CD14-positive monocyte (primary cell): ENCODE data around the gene FBXW2. TPM values are rescaled to one million over a fixed set of nuclear protein-coding genes. Genes with fewer than 3 reads are reported as not detected.
A peak's percentile ranks its signal among the peaks of the same experiment; 100 is the strongest.

ENCODE experiments used
- DNase-seq, 3 donors: peaks; one replicate each; pipeline ENCODE4 v3.0.0-alpha.2; 2011 to 2022
- H2AFZ ChIP-seq: 2 replicates; pipeline ENCODE4 v1.6.0; 2012; ENCODE audit warnings: mild to moderate bottlenecking, low read depth, low read length, inconsistent platforms; ENCODE audit not compliant: insufficient read depth, poor library complexity, severe bottlenecking
- H3K27ac ChIP-seq, 2 donors: 1 replicate in 1 of 2; 2 replicates in 1 of 2; pipeline ENCODE4 v1.5.1; 2012 to 2013; ENCODE audit warnings: low read length in 2 of 2, control low read depth in 1 of 2, inconsistent platforms in 1 of 2, low read depth in 1 of 2, mild to moderate bottlenecking in 1 of 2
- H3K27me3 ChIP-seq, 2 donors: one replicate each; pipeline versions ENCODE4 v1.6.0 to v1.6.1; 2011 to 2013; ENCODE audit warnings: low read length in 2 of 2; ENCODE audit not compliant: control insufficient read depth in 2 of 2, insufficient read depth in 2 of 2
- H3K36me3 ChIP-seq, 2 donors: replicated peaks in 1 of 2; 1 replicate in 1 of 2; 2 replicates in 1 of 2; pipeline versions ENCODE4 v1.5.1 to v1.6.1; 2012 to 2013; ENCODE audit warnings: low read length in 2 of 2, control low read depth in 1 of 2, inconsistent platforms in 1 of 2, mild to moderate bottlenecking in 1 of 2; ENCODE audit not compliant: insufficient read depth in 2 of 2, control insufficient read depth in 1 of 2
- H3K4me1 ChIP-seq, 2 donors: 1 replicate in 1 of 2; 2 replicates in 1 of 2; pipeline versions ENCODE4 v1.5.1 to v1.6.1; 2012 to 2013; ENCODE audit warnings: low read length in 2 of 2, control low read depth in 1 of 2, inconsistent platforms in 1 of 2, mild to moderate bottlenecking in 1 of 2, moderate library complexity in 1 of 2; ENCODE audit not compliant: insufficient read depth in 2 of 2, control insufficient read depth in 1 of 2
- H3K4me2 ChIP-seq: replicated peaks from 2 replicates; pipeline ENCODE3; 2012; ENCODE audit warnings: low read length, moderate library complexity, mild to moderate bottlenecking; ENCODE audit not compliant: poor library complexity, severe bottlenecking; ENCODE audit errors: extremely low read depth
- H3K4me3 ChIP-seq, 3 experiments: fragments of 200-600 bp in 1 of 3; sonication (generic) in 1 of 3; replicated peaks in 1 of 3; 1 replicate in 2 of 3; 2 replicates in 1 of 3; pipeline ENCODE4 v1.5.1; 2011 to 2013; ENCODE audit warnings: low read length in 3 of 3, mild to moderate bottlenecking in 3 of 3, control low read depth in 2 of 3, low read depth in 2 of 3, inconsistent platforms in 1 of 3, moderate library complexity in 1 of 3
- H3K79me2 ChIP-seq: 2 replicates; pipeline ENCODE4 v1.6.0; 2012; ENCODE audit warnings: mild to moderate bottlenecking, control low read depth, inconsistent platforms, low read length, moderate library complexity; ENCODE audit not compliant: insufficient read depth
- H3K9ac ChIP-seq: 2 replicates; pipeline ENCODE4 v1.6.0; 2017; ENCODE audit warnings: low read length, mild to moderate bottlenecking; ENCODE audit not compliant: insufficient read depth, poor library complexity, severe bottlenecking
- H3K9me3 ChIP-seq, 2 donors: replicated peaks in 1 of 2; 1 replicate in 1 of 2; 2 replicates in 1 of 2; pipeline versions ENCODE4 v1.5.1 to v1.6.1; 2012 to 2013; ENCODE audit warnings: low read length in 2 of 2, control low read depth in 1 of 2; ENCODE audit not compliant: control insufficient read depth in 1 of 2, insufficient read depth in 1 of 2
- H4K20me1 ChIP-seq: 2 replicates; pipeline ENCODE4 v1.6.0; 2012; ENCODE audit warnings: mild to moderate bottlenecking, low read length, control low read depth, moderate library complexity; ENCODE audit not compliant: insufficient read depth
- H3K27ac Mint-ChIP-seq, 7 donors: one replicate each; pipeline ENCODE4 v1.8.0; 2020; ENCODE audit warnings: mild to moderate bottlenecking in 7 of 7, mixed read lengths in 7 of 7, moderate library complexity in 6 of 7, inconsistent platforms in 2 of 7
- H3K27me3 Mint-ChIP-seq, 3 donors: one replicate each; pipeline ENCODE4 v1.8.0; 2021 to 2022; ENCODE audit warnings: low read depth in 3 of 3, mild to moderate bottlenecking in 3 of 3, mixed read lengths in 3 of 3, moderate library complexity in 3 of 3, inconsistent platforms in 1 of 3
- H3K36me3 Mint-ChIP-seq, 2 donors: one replicate each; pipeline ENCODE4 v1.8.0; 2020; ENCODE audit warnings: mixed read lengths in 2 of 2, inconsistent platforms in 1 of 2, mild to moderate bottlenecking in 1 of 2
- H3K4me1 Mint-ChIP-seq: one replicate; pipeline ENCODE4 v1.8.0; 2020; ENCODE audit warnings: mild to moderate bottlenecking, mixed read lengths
- H3K4me3 Mint-ChIP-seq, 2 donors: one replicate each; pipeline ENCODE4 v1.8.0; 2020; ENCODE audit warnings: mild to moderate bottlenecking in 2 of 2, mixed read lengths in 2 of 2, moderate library complexity in 1 of 2
- H3K9me3 Mint-ChIP-seq, 7 donors: one replicate each; pipeline ENCODE4 v1.8.0; 2020 to 2022; ENCODE audit warnings: mixed read lengths in 7 of 7, mild to moderate bottlenecking in 6 of 7, moderate library complexity in 6 of 7, inconsistent platforms in 2 of 7
- CTCF ChIP-seq: fragments of 200-600 bp; IDR thresholded peaks from one replicate; pipeline ENCODE4 v1.8.0; 2022; ENCODE audit warnings: antibody characterized with exemption, mild to moderate bottlenecking
- WGBS: methylation state at CpG from one replicate; pipeline ENCODE4 v1.1.5; 2013; ENCODE audit warnings: missing lambda C conversion rate; ENCODE audit not compliant: insufficient coverage; 5-methylcytosine and 5-hydroxymethylcytosine counted together
- intact Hi-C, 2 donors: fragments of 100-400 bp; cut with micrococcal nuclease; formaldehyde crosslinking; loops; one replicate each; pipeline versions ENCODE4 v1.15.0 to v1.15.1; 2023
- polyA plus RNA-seq, 3 donors: library from polyadenylated mRNA; depleted of rRNA in 1 of 3; unstranded in 2 of 3; stranded (reverse) in 1 of 3; fragments of 300-500 nt in 2 of 3; fragments of >200 nt in 1 of 3; fragmentation: Illumina TruSeq in 2 of 3; gene quantifications; 1 replicate in 2 of 3; 2 replicates in 1 of 3; pipeline ENCODE4 v1.2.3, GENCODE V29; 2012 to 2021

Gene FBXW2
- polyA plus RNA-seq, 3 donors: 20.0 to 30.8 (median 28.9) TPM

GRCh38 chr9:120717176-120717575, 76.0 kb downstream of the FBXW2 start:
- Mint-ChIP-seq H3K9me3 (peaks cover 0 to 3% (median 0%) of the 10 kb centered on the region in 7 donors), H3K27ac (no peak overlapping the region), H3K4me1 (peaks cover 29% of the 10 kb centered on the region), H3K4me3 (no peak overlapping the region), H3K36me3 (peaks cover 2 to 3% of the 10 kb centered on the region in 2 donors), H3K27me3 (no peaks in the 10 kb centered on the region)
- no peak for DNase-seq
- H3K9me3 ChIP-seq: no peaks in the 10 kb centered on the region
- no peaks in the 10 kb centered on the region for H3K27me3 ChIP-seq
- H2AFZ ChIP-seq: no peak overlapping the region
- peaks cover 40% of the 10 kb centered on the region for H3K79me2 ChIP-seq
- no peak overlapping the region for H3K27ac ChIP-seq
- no peak overlapping the region for H3K4me2 ChIP-seq
- H3K36me3 ChIP-seq: no peaks in the 10 kb centered on the region
- WGBS: 100% methylated on average over 1 of the region's 2 CpGs
- peaks cover 17 to 30% of the 10 kb centered on the region in 2 donors for H3K4me1 ChIP-seq
- H3K4me3 ChIP-seq: no peak overlapping the region
- intact Hi-C loops: loop anchor here in 1 of 2 donors (10.0 kb wide), 1 partner anchor 52 kb away; no protein-coding TSS in a partner anchor
- peaks cover 18% of the 10 kb centered on the region for H4K20me1 ChIP-seq
- no peak overlapping the region for H3K9ac ChIP-seq
- no peak for TF ChIP-seq CTCF

- no peak overlapping the region for H2AFZ ChIP-seq
- WGBS: 97% methylated on average over 3 of the region's 5 CpGs
- peak overlapping the region; percentile 97 for H3K4me2 ChIP-seq
- H3K79me2 ChIP-seq: peaks cover 47% of the 10 kb centered on the region
- no peaks in the 10 kb centered on the region for H3K9me3 ChIP-seq
- H3K27me3 ChIP-seq: no peaks in the 10 kb centered on the region
- no peak for DNase-seq
- Mint-ChIP-seq H3K9me3 (peaks cover 0 to 3% (median 0%) of the 10 kb centered on the region in 7 donors), H3K36me3 (peaks cover 2 to 6% of the 10 kb centered on the region in 2 donors), H3K4me3 (no peak overlapping the region), H3K27ac (peak overlapping the region in 1 of 7 donors; percentile 21), H3K4me1 (peaks cover 34% of the 10 kb centered on the region), H3K27me3 (no peaks in the 10 kb centered on the region)
- no peaks in the 10 kb centered on the region for H3K36me3 ChIP-seq
- H3K4me3 ChIP-seq: no peak overlapping the region
- H4K20me1 ChIP-seq: peaks cover 25% of the 10 kb centered on the region
- intact Hi-C loops: loop anchor here in 1 of 2 donors (10.0 kb wide), 1 partner anchor 52 kb away; no protein-coding TSS in a partner anchor
- H3K27ac ChIP-seq: no peak overlapping the region
- no peak overlapping the region for H3K9ac ChIP-seq
- peaks cover 17 to 31% of the 10 kb centered on the region in 2 donors for H3K4me1 ChIP-seq
- no peak for TF ChIP-seq CTCF
Observed at GRCh38 chr9:120716483-120716882, 76.7 kb downstream of the FBXW2 start.
